Neural crest cell (in vitro differentiated cells): ENCODE measurements around the gene CACNB4. TPM values are rescaled to one million over a fixed set of nuclear protein-coding genes. Genes with fewer than 3 reads are reported as not detected.

ENCODE experiments used
- DNase-seq: peaks from one replicate; pipeline ENCODE4 v3.0.0; 2021; ENCODE audit warnings: low read depth, mixed read lengths, low spot score
- H3K27ac Mint-ChIP-seq: one replicate; pipeline ENCODE4 v1.8.0; 2021; ENCODE audit warnings: mild to moderate bottlenecking, mixed read lengths; ENCODE audit not compliant: unreplicated experiment
- H3K27me3 Mint-ChIP-seq: 2 replicates; pipeline ENCODE4 v1.8.0; 2021; ENCODE audit warnings: low read depth, mild to moderate bottlenecking, mixed read lengths
- H3K36me3 Mint-ChIP-seq: 2 replicates; pipeline ENCODE4 v1.8.0; 2021; ENCODE audit warnings: low read depth, mild to moderate bottlenecking, mixed read lengths
- H3K4me1 Mint-ChIP-seq: 2 replicates; pipeline ENCODE4 v1.8.0; 2021; ENCODE audit warnings: mixed read lengths
- H3K4me3 Mint-ChIP-seq: one replicate; pipeline ENCODE4 v1.8.0; 2021; ENCODE audit warnings: mild to moderate bottlenecking, mixed read lengths
- H3K9me3 Mint-ChIP-seq: 2 replicates; pipeline ENCODE4 v1.8.0; 2021; ENCODE audit warnings: mixed read lengths
- total RNA-seq: library from RNA; stranded (reverse); gene quantifications from 2 replicates; pipeline ENCODE4 v1.2.1, GENCODE V29; 2021
- TF ChIP-seq, protein P1 (sequence below): fragments of 200-600 bp; sonication (generic); conservative IDR thresholded peaks from 2 replicates; pipeline ENCODE4 v1.5.0; 2021; ENCODE audit warnings: antibody characterized with exemption, mild to moderate bottlenecking

Gene CACNB4
- total RNA-seq, 1 donor from 2014 or later, result 6.9 TPM

DNA sequence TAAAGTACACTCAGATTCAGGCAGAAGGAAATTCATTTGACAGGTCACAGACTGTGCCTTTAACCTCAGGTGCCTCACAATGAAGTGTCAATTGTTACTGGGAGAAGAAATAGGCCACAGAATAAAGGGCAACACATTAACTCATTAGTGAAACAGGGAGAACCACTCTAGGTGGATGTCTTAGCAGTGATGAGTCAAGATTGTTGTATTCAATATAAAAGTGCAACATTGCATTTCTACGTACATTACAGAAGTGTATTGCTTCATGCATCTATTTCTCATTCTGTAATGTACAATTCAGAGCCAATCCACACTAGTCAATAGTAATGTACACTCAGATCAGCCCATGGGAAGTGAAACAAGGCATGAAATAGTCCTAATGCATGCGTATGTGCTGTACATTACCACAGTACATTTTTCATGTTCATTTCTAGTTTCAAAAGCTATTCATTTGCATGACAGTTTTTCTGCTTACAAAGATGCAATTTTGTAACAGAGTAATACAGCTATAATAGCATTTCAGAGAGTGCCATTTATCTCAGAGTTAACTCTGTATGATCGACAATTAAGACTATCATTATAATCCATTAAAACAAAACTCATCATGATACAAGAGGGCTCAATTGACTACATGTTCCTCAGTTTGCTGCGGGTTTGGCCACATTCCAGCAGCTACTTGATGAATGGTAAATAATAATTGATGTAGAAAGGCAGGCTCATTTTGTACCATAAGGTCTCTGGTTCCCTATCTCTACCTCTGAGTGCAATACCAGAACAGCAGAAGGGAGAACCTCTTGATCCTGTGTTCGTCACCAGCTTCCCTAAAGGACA lies 258.4 kb downstream of the CACNB4 start:
- Mint-ChIP-seq H3K27ac (no peak overlapping the region), H3K4me3 (no peak overlapping the region), H3K4me1 (peaks cover 27% of the 10 kb centered on the region), H3K36me3 (no peaks in the 10 kb centered on the region), H3K9me3 (no peaks in the 10 kb centered on the region), H3K27me3 (no peaks in the 10 kb centered on the region)
- DNase-seq, result no peak
- TF ChIP-seq, protein P1, sequence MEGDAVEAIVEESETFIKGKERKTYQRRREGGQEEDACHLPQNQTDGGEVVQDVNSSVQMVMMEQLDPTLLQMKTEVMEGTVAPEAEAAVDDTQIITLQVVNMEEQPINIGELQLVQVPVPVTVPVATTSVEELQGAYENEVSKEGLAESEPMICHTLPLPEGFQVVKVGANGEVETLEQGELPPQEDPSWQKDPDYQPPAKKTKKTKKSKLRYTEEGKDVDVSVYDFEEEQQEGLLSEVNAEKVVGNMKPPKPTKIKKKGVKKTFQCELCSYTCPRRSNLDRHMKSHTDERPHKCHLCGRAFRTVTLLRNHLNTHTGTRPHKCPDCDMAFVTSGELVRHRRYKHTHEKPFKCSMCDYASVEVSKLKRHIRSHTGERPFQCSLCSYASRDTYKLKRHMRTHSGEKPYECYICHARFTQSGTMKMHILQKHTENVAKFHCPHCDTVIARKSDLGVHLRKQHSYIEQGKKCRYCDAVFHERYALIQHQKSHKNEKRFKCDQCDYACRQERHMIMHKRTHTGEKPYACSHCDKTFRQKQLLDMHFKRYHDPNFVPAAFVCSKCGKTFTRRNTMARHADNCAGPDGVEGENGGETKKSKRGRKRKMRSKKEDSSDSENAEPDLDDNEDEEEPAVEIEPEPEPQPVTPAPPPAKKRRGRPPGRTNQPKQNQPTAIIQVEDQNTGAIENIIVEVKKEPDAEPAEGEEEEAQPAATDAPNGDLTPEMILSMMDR, result no peak

DNA sequence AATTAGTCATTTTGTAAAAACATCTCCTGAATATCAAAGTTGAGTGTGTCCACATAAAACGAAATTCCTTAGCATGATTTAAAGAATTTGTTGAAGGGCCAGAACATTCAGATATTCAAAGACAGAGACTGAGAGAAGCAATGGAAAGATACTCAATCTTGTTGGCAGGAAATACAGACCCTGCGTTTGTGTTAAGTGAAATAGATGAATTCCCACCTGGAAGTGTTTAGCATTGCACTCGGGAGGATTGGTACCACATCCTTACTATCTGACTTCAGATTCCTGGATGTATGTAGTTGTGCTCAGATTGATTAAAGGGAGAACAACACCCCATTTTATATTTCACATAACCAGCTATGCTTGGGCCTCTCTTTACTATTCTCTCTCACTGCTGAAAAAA lies 260.9 kb downstream of the CACNB4 start:
- DNase-seq, result no peak
- TF ChIP-seq, protein P1, result no peak
- H3K36me3 Mint-ChIP-seq, result no peaks in the 10 kb centered on the region
- no peak overlapping the region for H3K4me3 Mint-ChIP-seq
- no peaks in the 10 kb centered on the region for H3K9me3 Mint-ChIP-seq
- H3K27me3 Mint-ChIP-seq, result no peaks in the 10 kb centered on the region
- peaks cover 10% of the 10 kb centered on the region for H3K4me1 Mint-ChIP-seq
- H3K27ac Mint-ChIP-seq, result no peak overlapping the region

- DNase-seq, result no peak
- Mint-ChIP-seq H3K27ac (no peak overlapping the region), H3K4me3 (no peak overlapping the region), H3K4me1 (no peaks in the 10 kb centered on the region), H3K27me3 (no peaks in the 10 kb centered on the region), H3K9me3 (no peaks in the 10 kb centered on the region), H3K36me3 (no peaks in the 10 kb centered on the region)
- TF ChIP-seq, protein P1, result no peak
Observed at GRCh38 chr2:151833984-151834383, 264.9 kb downstream of the CACNB4 start.

DNA sequence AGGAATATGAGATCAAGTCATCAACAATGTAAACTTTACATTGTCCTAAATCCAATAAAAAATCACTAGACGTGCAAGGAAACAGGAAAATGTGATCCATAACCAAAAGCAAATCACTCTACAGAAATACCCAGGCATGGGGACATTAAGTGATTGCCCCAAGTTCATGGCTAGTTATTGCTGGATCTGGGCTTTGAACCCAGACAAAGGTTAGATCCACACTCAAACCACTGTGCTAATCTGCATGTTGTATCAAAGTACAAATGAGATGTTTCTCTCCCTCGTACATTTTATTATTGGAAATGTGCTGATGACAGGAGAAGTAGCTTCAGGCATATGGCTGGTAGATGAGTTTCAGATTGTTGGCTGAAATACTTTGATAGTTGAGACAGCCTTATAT lies 267.9 kb downstream of the CACNB4 start:
- Mint-ChIP-seq H3K27me3 (no peaks in the 10 kb centered on the region), H3K27ac (no peak overlapping the region), H3K4me1 (peaks cover 21% of the 10 kb centered on the region), H3K36me3 (no peaks in the 10 kb centered on the region), H3K4me3 (peak overlapping the region; percentile 61), H3K9me3 (no peaks in the 10 kb centered on the region)
- TF ChIP-seq, protein P1, result no peak
- no peak for DNase-seq

GRCh38 chr2:151828890-151829324 lies 269.9 kb downstream of the CACNB4 start:
- Mint-ChIP-seq H3K36me3 (no peaks in the 10 kb centered on the region), H3K4me1 (peaks cover 38% of the 10 kb centered on the region), H3K27ac (no peak overlapping the region), H3K9me3 (no peaks in the 10 kb centered on the region), H3K4me3 (peak overlapping the region; percentile 87), H3K27me3 (no peaks in the 10 kb centered on the region)
- no peak for DNase-seq
- TF ChIP-seq, protein P1, result no peak
